DMS79 treated with DMSO at 0.1 percent for 48 hours (cell line): Measurements from ENCODE around the gene B4GALNT1.
"Not testable (repeated sequence)": the region's sequence is repeated elsewhere in the genome, so short reads cannot be mapped to it uniquely, and the experiment has no call there.

ENCODE experiments used
- DNase-seq: peaks from one replicate; lab custom pipeline; 2025; lab: John Stamatoyannopoulos, UW

The B4GALNT1 gene

DNA sequence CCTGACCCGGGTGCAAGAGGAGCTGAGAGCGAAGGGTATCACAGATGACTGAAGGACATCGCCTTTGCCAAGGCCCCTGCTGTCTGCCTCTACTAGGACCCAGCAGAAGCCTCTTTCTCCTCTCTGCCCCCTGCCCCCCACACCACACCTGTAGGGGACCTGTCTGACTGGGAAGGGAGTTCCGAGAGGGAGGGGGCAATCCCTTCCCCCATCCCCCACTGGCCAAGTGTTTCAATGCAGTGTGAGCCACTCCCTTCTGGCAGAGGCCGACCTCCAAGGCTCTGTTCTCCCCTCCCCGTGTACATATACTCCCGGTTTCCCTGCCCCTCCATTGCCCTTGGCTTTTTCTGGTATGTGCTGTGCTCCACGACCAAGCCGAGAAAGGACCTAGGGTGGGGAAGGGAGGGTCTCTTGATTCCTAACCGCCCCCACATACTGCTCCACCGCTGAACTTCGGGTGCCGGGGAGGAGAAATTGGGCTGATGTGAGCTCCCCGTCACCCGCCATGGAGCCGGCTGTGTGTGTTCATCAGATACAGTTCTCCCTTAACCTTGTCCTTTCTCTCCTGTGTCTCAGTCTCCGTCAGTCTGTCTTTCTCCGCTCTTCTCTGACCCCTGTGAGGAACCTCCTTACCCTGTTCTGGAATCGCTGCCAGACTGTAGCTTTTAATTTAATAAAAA lies 23.8 kb downstream of the B4GALNT1 start:
- DNase-seq = no peak

DNA sequence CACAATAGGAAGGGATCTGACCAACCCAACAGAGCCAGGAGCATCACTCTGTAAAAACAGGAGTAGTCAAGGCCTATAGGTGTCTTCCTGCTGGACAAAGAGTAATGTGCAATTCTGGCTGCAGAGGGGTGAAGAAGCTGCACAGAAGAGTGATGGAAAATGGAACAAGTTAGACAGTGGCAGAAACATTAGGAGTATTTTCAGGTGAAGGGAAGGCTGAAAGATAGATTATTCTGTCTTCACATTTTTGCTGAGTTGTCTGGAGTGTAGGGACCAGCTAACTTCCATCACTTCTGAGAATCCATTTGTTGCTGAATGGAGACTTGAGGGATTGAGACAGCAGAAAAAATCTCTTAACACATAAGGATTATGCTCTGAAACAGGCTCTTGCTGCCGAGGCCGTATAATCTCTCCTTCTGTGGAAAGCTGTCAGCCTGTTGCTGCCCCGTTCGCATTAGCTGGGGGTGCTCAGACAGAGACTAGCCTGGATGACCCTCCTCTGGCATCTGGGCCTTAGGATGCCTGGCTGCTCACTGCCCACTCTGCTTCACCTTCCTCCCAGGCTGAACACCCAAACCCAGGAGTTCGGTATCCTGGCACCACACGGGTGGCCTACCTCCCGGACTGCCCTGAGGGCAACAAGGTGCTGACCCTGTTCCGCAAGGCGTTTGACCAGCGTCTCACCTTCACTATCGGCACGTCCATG lies 24.9 kb downstream of the B4GALNT1 start:
- no peak for DNase-seq

DNA sequence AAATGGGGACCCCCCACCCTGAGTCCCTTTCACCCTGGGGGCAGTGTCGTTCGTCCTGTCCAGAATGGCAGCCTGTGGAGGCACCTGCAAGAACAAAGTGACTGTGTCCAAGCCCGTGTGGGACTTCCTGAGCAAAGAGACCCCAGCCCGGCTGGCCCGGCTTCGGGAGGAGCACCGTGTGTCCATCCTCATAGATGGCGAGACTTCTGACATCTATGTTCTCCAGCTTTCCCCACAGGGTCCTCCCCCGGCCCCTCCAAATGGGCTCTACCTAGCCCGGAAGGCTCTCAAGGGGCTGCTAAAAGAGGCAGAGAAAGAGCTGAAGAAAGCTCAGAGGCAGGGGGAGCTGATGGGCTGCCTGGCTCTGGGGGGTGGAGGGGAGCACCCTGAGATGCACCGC lies 26.2 kb downstream of the B4GALNT1 start:
- DNase-seq = no peak

DNA sequence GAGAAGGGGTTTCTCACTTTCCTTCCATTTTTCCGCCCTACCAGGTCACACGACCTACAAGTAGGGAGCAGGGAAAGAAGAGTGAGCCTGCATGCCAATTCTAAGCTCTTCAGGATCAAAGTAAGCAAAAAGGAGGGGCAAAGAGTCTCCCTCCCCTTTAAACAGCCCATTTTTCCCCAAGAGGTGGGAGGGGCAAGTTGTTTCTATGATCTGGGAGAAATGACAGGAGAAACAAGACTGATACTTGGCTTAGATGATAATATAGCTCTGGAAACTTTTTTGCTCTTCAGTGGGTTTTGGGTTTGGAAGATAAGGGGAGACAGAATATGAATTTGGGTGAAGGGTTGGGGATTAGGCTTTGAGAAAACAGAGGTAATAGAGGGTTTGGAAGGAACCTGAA lies 26.6 kb downstream of the B4GALNT1 start:
- no peak for DNase-seq

DNA sequence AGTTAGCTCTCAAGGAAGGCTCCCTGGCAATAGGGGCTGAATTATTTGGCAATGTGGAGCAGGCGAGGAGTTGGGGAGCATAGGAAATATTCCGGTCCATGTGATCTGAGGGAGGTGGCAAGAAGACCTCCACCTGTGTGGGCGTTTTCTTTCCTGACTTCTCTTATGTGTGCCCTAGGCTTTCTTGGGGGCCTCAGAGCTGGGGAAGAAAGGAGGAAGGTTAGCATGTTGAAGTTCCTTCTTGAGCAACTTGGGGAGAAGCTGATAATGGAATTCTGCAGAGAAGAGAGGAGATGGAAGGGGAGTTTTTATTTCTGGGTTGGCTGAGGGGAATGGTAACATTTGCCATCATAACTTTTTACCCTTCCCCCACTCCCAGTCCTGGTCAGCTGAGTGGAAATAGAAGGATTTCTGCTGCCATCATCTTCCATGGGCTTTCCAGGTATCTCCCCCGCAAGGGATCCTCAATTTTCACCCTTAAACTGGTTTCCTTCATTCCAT lies 27.1 kb downstream of the B4GALNT1 start:
- no peak for DNase-seq

DNA sequence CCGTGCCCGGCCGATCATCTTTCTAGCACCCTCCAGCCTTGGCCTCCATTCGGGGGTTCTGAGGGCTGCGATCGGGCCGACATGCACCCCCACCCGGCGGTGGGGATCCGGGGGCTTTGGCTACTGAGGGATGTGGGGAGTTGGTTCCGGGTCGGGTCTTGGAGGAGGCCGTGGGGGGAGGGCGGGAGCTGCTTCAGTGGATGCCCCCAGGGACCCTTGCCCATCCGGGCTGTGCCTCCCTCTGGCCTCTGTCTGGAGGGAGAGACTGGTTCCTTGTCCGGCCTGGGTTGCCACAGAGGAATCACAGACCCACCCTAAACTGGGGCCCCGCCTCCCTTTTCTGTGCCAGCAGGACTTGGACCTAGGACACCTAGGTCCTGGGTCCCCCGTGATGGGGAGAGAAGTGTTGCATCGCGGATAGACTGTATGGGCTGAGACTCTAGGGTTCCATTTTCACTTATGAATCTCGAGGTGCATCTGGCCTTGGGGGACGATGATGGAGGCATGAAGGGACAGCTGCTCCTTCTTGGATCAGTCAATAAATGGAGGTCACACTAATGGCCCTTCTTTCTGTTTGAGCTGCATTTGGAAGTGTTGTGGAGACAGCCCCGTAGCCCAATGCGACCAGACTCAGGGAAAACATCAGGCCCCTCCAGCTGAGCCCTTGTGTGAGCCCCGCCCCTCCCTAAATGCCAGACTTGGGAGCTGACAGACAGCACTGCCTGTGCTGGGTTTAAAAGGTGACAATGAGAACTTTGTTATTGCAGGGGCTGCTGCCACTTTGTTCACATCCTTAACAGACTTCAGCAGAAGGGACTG lies 27.8 kb downstream of the B4GALNT1 start:
- no peak for DNase-seq

- DNase-seq = peak; percentile 3
Measured at GRCh38 chr12:57604454-57604991, 28.5 kb downstream of the B4GALNT1 start, which contains the start of gene DTX3. TSS of gene DTX3 (plus strand) at chr12:57604824. CDS start at chr12:57606518, 1,694 bp downstream.

DNA sequence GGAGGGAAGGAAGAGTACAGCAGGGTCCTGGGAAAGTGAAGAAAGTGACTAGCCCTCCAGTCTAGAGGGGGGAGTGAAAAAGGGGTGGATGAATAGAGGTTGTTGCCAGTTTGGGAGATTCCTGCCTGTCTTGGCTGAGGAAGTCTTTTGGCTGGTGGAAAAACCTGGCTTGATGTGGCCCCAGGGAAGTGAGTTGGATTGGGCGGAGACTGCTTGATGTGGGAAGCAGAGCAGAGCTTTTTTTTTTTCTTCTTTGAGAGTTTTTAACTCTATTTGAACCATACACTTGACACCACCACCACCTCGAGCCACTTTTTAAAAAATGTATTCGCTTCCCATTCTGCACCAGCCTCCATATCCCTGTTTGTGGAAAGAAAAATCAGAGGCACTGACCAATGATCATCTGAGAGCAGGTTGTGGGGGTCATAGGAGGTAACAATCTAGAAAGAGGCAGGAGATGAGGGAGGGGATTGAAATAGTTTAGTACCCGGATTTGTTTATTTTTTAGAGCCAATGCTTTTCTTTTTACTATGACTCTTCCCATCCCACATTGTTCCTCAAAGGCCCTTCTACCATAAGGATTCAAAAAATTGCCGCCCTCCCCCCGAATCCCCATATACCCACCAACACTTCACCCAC lies 29.1 kb downstream of the B4GALNT1 start:
- DNase-seq = peak; percentile 24

- DNase-seq = no peak
Measured at GRCh38 chr12:57603324-57603723, 29.7 kb downstream of the B4GALNT1 start.

GRCh38 chr12:57602544-57602943 lies 30.5 kb downstream of the B4GALNT1 start:
- no peak for DNase-seq

DNA sequence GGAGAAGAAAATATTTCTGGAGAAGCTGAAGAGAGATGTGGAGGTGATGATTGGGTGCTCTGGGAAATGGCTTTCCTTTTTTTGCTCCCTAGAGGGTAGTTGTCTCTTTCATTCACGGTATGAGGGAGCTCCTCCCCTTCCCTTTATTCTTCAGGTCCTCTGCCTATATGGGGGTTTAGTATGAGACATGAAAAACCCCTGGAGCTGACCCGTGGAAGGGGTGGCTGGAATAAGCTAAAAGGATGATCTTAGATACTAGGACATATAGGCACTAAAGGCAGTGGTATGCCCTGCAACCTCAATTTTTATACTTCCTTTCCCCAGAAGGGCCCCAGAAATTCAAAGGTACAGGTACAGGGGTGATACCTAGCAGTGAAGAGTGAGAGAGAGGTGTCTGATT lies 32.6 kb downstream of the B4GALNT1 start:
- no peak for DNase-seq

DNA sequence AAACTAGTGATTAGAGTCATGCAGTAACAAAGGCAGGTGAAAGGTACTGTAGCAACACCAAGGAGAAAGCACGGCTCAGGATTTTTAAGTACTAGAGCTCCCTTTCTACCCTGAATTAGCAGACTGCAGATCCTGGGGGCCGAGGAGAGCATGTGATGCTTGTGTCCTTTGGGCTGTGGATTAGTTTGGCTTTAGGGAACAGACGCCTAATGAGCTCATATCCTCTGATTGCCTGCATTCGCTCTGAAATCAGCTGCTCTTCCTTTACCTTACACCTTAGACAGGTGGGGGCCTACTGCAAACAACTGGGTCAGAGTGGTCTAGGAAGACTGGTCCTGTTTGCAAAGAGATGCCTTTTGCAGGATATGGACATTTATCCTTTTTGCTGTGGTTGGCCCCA lies 39.8 kb downstream of the B4GALNT1 start:
- DNase-seq = no peak

DNA sequence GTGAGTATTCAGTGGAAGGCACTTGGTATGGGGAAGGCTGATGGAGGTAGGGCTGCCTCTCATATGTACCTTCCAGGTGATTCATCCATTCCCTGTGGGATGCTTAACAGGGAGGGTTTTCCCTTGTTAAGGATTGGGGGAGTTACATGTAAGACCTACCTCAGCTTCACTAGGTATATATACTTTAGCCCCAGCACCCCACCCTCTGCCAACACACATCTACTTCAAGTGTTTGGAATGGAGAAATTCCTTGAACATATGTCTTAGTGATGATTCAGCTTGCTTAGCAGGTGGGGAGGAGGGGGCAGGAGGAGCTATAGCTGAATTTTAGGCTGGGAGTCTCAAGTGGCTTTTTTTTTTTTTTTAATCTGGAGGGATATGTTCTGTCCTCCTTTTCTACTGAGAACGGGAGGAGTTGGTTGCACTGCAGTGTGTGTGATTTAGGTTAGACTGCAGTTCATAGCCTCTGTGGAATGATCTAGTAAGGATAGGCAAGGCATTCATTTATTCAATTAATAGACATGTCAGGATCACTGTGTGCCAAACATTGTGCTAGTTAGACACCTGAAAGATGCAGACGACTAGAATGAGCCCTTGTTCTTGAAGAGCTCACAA lies 40.3 kb downstream of the B4GALNT1 start:
- DNase-seq = no peak

DNA sequence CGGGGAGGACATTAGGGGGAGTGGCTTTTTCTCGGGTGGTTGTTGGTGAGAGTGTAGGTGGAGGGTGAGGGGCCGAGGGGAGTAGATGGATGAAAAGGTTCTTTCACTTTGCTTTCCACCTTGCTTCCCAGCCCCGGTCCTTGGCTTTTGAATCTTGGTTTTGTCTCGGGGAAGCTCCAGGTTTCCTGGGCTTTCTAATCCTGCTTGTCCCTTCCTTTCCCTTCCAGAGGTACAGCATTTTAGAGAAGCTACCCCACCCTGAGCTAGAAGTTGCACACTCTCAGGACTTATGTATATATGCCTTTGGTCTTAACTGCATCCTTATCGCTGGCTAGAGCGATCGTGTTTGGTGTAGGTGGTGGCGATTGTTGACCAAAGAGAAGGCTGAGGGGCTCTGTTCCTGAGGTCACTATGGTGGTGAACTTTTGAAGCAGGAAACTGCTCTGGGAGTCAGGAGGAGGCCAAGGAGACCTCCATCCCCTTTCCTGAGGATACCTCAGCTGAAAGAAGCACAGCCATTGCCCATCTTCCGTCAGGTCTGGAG lies 41.1 kb downstream of the B4GALNT1 start:
- no peak for DNase-seq

DNA sequence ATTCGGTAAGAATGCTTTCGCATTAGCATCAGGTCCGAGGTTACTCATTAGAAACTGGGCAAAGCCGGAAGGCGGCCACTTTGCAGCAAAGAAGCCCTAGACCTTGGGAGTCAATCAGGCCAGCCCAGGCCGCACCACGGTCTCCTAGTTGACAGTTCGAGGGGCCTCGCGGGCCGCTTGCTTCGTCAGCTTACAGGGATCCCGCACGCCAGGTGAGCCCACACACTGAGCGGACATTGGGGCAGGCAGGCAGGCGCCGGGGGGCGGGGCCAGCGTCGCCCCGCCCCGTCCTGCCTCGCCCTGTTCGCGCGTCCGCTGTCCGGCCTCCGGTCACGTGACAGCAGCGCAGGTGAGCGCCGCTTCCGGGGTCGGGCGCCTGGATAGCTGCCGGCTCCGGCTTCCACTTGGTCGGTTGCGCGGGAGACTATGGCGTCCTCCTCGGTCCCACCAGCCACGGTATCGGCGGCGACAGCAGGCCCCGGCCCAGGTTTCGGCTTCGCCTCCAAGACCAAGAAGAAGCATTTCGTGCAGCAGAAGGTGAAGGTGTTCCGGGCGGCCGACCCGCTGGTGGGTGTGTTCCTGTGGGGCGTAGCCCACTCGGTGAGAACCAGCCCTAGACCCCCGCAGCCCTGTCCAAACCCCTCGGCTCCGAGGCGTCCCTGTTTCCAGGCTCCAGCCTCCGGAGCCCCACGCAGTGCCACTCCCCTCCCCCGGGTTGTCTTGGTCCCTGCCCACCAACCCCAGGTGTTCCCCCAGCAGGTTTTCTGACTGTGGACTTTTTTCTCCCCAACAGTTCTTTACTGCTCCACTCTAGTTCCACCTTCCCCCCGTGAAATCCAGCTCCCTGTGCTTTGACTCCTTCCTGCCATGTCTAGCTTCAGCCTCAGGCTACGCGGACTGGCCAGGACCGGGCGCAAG lies 41.9 kb downstream of the B4GALNT1 start, which contains the start of gene PIP4K2C:
TSS of gene PIP4K2C (plus strand) at position 329 of the 918 bp plus-strand sequence. CDS start at position 427, 98 bp downstream.
- DNase-seq = peak; percentile 53

DNA sequence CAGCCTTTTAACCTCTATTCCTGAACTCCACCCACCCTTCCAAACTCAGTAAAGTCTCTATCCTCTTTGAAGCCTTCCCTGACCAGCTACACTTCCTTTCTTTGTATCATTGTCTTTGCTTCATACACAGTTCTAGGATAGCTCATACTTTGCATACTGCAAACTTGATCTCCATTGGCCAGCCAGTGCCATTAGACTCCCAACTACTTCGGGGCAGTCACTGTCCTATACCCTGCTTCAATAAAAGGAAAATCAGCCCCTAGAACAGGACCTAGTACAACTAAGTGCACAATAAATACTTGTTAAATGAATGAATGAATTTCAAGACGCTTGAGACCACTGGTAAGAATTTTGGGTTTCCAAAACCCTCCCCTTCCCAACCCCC lies 42.5 kb downstream of the B4GALNT1 start:
- DNase-seq = no peak

DNA sequence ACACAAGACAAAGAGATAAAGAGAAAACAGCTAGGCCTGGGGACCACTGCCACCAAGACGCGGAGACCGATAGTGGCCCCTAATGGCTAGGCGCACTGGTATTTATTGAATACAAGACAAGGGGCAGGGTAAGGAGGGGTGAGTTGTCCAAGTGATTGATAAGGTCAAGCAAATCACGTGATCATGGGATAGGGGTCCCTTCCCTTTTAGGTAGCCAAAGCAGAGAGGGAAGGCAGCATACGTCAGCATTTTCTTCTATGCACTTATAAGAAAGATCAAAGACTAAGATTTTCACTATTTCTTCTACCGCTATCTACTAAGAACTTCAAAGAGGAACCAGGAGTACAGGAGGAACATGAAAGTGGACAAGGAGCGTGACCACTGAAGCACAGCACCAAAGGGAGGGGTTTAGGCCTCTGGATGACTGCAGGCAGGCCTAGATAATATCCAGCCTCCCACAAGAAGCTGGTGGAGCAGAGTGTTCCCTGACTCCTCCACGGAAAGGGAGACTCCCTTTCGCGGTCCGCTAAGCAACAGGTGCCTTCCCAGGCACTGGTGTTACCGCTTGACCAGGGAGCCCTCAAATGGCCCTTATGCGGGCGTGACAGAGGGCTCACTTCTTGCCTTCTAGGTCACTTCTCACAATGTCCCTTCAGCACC lies 43.9 kb downstream of the B4GALNT1 start:
- not testable (repeated sequence) for DNase-seq

GRCh38 chr12:57586832-57587429 lies 46.1 kb downstream of the B4GALNT1 start:
- no peak for DNase-seq

DNA sequence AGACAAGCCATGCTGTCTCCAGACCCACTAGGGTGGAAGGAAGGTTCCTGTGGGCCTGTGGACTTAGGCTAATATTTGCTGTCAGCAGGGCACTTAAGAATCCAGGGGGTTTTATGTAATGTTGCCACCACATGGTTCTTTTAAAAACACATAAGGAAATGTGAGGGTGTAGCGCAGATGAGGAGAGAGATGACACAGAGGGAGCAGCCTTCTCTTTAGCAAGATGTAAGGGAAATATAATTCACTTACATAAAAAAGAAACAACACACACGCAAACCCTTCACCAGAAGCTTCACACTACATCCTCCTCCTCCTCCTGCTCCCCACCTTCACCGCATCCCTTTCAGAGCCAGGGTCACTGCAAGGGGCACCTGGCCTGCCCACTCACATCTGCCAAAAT lies 46.9 kb downstream of the B4GALNT1 start:
- no peak for DNase-seq
